HL-60 (cell line): ENCODE results near the gene CLEC19A.

Experiments
- DNase-seq, 2 experiments: peaks; one replicate each; pipeline ENCODE4 v3.0.0-alpha.2; 2010 to 2020; ENCODE audit warnings: low read depth in 1 of 2, low spot score in 1 of 2
- H3K27ac ChIP-seq: fragments of 250-450 bp; sonication (Bioruptor Pico); replicated peaks from 2 replicates; pipeline ENCODE4 v1.5.1; 2020; ENCODE audit warnings: mild to moderate bottlenecking, moderate library complexity
- H3K27me3 ChIP-seq: fragments of 250-450 bp; sonication (Bioruptor Pico); 2 replicates; pipeline ENCODE4 v1.5.1; 2021; ENCODE audit warnings: mild to moderate bottlenecking, moderate library complexity; ENCODE audit not compliant: insufficient read depth, poor library complexity, severe bottlenecking
- H3K4me3 ChIP-seq: replicated peaks from 2 replicates; pipeline ENCODE4 v1.5.1; 2011; ENCODE audit warnings: mild to moderate bottlenecking, control low read depth, low read length; ENCODE audit not compliant: insufficient read depth
- CTCF ChIP-seq: IDR thresholded peaks from one replicate; pipeline ENCODE4 v1.5.1; 2011; ENCODE audit warnings: low read length, control low read depth, inconsistent platforms; ENCODE audit not compliant: insufficient read depth
- GABPA ChIP-seq: IDR thresholded peaks from 2 replicates; pipeline ENCODE4 v1.6.1; 2012; ENCODE audit warnings: low read depth
- POLR2AphosphoS5 ChIP-seq: IDR thresholded peaks from 2 replicates; pipeline ENCODE4 v1.6.1; 2012; ENCODE audit warnings: low read depth
- SPI1 ChIP-seq: IDR thresholded peaks from 2 replicates; pipeline ENCODE4 v1.6.1; 2012; ENCODE audit warnings: low read depth, mild to moderate bottlenecking, borderline replicate concordance
- TF ChIP-seq, protein P1 (sequence below): IDR thresholded peaks from 2 replicates; pipeline ENCODE4 v1.6.1; 2012; ENCODE audit warnings: low read depth; ENCODE audit not compliant: insufficient replicate concordance

CLEC19A gene

GRCh38 chr16:19301931-19302330 is 16.4 kb downstream of the CLEC19A start:
- Histone ChIP-seq H3K4me3 (no peak overlapping the region), H3K27ac (no peak overlapping the region), H3K27me3 (no peaks in the 10 kb centered on the region)
- TF ChIP-seq POLR2AphosphoS5, result no peak
- no peak for TF ChIP-seq GABPA
- TF ChIP-seq, protein P1, sequence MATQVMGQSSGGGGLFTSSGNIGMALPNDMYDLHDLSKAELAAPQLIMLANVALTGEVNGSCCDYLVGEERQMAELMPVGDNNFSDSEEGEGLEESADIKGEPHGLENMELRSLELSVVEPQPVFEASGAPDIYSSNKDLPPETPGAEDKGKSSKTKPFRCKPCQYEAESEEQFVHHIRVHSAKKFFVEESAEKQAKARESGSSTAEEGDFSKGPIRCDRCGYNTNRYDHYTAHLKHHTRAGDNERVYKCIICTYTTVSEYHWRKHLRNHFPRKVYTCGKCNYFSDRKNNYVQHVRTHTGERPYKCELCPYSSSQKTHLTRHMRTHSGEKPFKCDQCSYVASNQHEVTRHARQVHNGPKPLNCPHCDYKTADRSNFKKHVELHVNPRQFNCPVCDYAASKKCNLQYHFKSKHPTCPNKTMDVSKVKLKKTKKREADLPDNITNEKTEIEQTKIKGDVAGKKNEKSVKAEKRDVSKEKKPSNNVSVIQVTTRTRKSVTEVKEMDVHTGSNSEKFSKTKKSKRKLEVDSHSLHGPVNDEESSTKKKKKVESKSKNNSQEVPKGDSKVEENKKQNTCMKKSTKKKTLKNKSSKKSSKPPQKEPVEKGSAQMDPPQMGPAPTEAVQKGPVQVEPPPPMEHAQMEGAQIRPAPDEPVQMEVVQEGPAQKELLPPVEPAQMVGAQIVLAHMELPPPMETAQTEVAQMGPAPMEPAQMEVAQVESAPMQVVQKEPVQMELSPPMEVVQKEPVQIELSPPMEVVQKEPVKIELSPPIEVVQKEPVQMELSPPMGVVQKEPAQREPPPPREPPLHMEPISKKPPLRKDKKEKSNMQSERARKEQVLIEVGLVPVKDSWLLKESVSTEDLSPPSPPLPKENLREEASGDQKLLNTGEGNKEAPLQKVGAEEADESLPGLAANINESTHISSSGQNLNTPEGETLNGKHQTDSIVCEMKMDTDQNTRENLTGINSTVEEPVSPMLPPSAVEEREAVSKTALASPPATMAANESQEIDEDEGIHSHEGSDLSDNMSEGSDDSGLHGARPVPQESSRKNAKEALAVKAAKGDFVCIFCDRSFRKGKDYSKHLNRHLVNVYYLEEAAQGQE, result no peak
- TF ChIP-seq SPI1, result no peak
- TF ChIP-seq CTCF, result no peak
- DNase-seq, result no peak

DNA sequence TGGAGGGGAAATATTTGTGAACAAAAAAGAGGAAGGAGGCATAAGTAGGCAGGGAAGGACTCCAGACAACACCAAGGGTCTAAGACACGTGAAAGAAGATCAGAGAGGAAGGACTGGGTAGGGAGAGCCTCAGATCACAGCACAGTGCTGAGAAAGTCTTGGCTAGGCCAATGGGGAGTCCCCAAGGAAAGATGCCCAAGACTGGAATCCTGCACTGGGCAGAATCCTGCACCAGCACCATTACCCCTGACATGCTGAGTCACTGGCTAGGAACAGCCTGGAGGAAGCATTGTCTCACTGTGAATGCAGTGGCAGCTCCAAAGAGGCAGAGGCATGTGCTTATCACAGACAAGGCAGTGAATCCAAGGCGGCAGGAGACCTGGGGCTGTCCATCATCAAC is 19.2 kb downstream of the CLEC19A start:
- TF ChIP-seq SPI1 (no peak), CTCF (no peak), POLR2AphosphoS5 (no peak), GABPA (no peak)
- TF ChIP-seq, protein P1, result no peak
- no peak overlapping the region for H3K27ac ChIP-seq
- DNase-seq, result no peak
- no peaks in the 10 kb centered on the region for H3K27me3 ChIP-seq
- H3K4me3 ChIP-seq, result no peak overlapping the region

GRCh38 chr16:19305443-19305842 is 19.9 kb downstream of the CLEC19A start:
- TF ChIP-seq SPI1 (no peak), GABPA (no peak), POLR2AphosphoS5 (no peak), CTCF (no peak)
- TF ChIP-seq, protein P1, result no peak
- no peak for DNase-seq
- no peaks in the 10 kb centered on the region for H3K27me3 ChIP-seq
- H3K27ac ChIP-seq, result no peak overlapping the region
- H3K4me3 ChIP-seq, result no peak overlapping the region
